HG02610 (cell line): ENCODE measurements around the gene PLEKHA5.

Source experiments
- ATAC-seq: cut with Tn5 transposase; IDR thresholded peaks from one replicate; pipeline ENCODE4 v1.9.1; 2021; ENCODE audit warnings: mild to moderate bottlenecking, moderate library complexity; ENCODE audit not compliant: unreplicated experiment

Gene PLEKHA5

GRCh38 chr12:19200261-19200660 lies 70.7 kb downstream of the PLEKHA5 start:
- ATAC-seq: no peak

DNA sequence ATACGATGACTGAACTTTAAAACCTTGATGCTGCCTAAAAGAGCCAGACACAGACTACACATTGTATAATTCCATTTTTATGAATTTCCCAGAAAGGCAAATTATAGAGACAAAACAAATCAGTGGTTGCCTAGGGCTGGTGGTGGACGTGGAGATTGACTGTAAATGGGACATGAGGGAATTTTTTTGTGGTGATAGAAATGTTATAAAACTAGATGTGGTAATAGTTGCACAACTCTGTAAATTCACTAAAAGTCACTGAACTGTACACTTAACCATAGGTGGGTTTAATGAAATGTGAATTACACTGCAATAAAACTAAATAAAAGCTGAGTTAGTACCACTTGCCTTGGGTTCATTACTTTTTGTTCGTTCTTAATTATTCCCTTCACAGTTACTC lies 72.1 kb downstream of the PLEKHA5 start:
- ATAC-seq: no peak

- ATAC-seq: no peak
These were observed 73.5 kb downstream of the PLEKHA5 start for GRCh38 chr12:19203013-19203412.

- no peak for ATAC-seq
These were observed 74.3 kb downstream of the PLEKHA5 start for GRCh38 chr12:19203539-19204506.

GRCh38 chr12:19205120-19205519 lies 75.6 kb downstream of the PLEKHA5 start:
- ATAC-seq: no peak

GRCh38 chr12:19206493-19207077 lies 77.1 kb downstream of the PLEKHA5 start:
- no peak for ATAC-seq

DNA sequence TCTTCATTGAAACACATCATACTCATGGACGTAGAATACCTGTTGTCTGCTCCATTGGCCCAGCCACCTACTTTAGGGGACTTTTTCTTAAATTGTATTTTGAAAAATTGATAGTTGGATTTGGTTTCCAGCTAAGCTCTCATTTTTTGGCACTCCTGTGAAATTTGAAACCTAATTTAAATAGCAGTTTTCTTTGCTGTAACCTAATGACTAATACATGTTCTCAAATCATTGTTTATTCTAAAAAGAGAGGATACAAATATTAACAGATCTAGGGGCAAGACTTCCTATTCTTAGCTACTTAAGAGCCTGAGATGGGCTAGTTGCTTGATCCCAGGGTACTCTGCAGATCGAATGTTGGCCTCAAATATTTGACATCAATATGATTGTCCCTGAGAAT lies 78.9 kb downstream of the PLEKHA5 start:
- no peak for ATAC-seq

DNA sequence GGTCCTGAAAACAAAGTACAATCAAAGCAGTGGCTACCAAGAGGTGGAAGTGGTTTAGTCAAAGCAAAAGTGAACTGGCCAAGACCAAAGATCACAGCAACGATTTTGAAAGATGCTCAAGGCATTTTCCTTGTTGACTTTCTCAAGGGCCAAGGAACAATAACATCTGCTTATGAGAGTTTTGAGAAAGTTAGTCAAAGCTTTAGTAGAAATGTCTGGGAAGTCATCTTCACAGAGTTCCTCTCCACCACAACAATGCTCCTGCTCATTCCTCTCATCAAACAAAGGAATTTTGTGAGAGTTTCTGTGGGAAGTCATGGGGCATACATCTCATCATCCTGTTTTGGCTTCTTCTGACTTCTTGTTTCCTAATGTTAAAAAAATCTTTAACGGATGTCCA lies 80.1 kb downstream of the PLEKHA5 start:
- no peak for ATAC-seq

DNA sequence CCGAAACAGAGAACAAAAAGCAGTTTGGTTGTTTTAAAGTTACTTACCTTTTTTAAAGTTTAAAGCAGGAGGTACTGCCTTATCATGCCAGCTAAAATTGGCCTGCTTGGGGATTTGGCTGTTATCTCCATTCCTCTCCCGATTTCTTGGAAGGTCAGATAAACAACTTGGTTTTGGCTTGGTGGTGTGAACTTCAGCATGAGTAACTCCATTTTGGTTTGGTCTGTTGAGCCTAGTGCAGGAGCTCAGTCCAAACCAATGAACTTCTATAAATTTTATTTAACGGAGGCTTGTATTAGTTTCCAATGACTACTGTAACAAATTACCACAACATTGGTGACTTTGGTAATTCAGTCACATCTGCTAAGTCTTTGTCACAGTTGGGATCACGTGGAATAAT lies 82.3 kb downstream of the PLEKHA5 start:
- ATAC-seq: no peak

DNA sequence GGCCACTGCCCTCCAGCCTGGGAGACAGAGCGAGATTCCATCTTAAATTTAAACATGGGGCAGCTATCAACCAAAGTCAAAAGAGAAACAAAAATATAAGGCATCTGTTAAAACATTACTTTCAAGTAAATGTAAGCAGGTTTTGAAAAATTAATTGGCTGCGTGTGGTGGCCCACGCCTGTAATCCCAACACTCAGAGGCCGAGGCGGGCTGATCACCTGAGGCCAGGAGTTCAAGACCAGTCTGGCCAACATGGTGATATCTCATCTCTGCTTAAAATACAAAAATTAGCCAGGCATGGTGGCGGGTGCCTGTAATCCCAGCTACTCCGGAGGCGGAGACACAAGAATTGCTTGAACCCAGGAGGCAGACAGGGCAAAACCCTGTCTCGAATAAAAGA lies 82.7 kb downstream of the PLEKHA5 start:
- no peak for ATAC-seq

GRCh38 chr12:19214020-19214419 lies 84.5 kb downstream of the PLEKHA5 start:
- ATAC-seq: no peak

DNA sequence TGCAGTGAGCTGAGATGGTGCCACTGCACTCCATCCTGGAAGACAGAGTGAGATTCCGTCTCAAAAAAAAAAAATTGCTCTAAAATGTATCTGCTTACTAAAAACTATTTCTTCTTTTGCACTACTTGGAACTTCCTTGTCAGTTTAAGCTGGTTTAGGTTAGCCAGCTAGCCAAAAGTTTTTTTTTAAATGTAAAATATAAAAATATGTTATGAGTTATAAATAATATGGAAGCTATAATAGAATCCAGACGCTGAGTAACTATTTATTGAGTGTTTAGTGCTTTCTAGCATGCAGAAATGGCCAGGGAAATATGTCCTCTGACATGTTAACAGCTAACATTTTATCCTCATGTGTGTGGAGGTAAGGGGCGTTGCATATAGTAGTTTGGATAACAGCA lies 85.6 kb downstream of the PLEKHA5 start:
- no peak for ATAC-seq

- ATAC-seq: no peak
These were observed 87.9 kb downstream of the PLEKHA5 start for GRCh38 chr12:19217446-19217845.

GRCh38 chr12:19220205-19220604 lies 90.7 kb downstream of the PLEKHA5 start:
- no peak for ATAC-seq

- no peak for ATAC-seq
These were observed 91.4 kb downstream of the PLEKHA5 start for GRCh38 chr12:19220852-19221466.

DNA sequence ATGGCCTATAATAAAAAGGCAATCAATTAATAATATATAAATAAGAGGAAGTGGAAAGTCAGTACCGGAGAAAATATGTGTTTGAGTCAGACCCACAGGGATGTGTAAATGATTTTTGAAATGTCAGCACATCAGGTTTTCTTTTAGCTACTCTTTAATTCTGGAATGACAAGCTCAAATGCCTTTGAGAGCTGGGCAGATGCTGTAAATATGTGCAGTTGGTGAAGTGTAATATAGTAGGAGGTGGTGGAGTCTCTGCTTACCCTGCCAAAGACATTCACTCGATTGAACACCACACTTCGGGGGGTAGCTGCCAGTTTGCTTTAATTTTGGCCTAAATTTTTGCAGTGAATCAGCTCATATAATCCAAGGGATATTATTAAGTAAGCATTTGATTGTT lies 93.0 kb downstream of the PLEKHA5 start:
- ATAC-seq: no peak

- no peak for ATAC-seq
These were observed 93.5 kb downstream of the PLEKHA5 start for GRCh38 chr12:19223018-19223417.

GRCh38 chr12:19223695-19224094 lies 94.2 kb downstream of the PLEKHA5 start:
- no peak for ATAC-seq

DNA sequence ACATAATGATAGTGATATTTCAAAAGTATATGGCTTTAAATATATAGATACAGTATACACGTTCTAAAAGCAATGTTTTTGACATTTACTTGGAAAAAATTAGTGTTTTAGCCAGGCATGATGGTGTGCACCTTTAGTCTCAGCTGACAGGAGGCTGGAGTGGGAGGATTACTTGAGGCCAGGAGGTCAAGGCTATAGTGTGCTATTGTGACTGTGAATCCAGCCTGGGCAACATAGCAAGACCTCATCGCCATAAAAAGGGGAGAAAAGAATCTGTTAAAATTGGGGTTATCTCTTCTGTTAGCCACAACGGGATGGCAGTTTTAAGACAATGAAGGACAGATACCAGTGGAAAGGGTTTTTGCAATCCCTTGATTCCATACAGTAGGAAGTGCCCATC lies 95.2 kb downstream of the PLEKHA5 start:
- no peak for ATAC-seq

- ATAC-seq: no peak
These were observed 97.8 kb downstream of the PLEKHA5 start for GRCh38 chr12:19227190-19227879.

DNA sequence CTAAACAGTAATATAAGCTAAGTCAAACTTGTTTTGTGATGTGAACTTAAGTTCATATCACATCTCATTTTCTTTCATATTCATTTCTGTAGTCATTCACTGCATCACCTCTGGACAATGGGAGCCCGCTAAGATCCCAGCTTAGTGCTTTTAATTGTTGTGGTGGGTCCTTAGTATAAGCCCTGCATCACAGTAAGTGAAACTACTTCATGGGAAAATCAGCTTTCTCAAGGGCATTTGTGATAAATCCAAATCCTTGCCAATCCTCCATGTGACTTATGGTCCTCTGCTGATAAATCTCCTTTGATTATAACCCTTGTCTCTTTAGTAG lies 98.3 kb downstream of the PLEKHA5 start:
- ATAC-seq: no peak
